Spleen (tissue), 11 donors: ENCODE results near the gene MYO5B. TPM values are rescaled to one million over a fixed set of nuclear protein-coding genes. Genes with fewer than 3 reads are reported as not detected.

Experiments
- DNase-seq: peaks from one replicate; pipeline ENCODE4 v3.0.0-alpha.2; 2020
- H3K27ac ChIP-seq, 8 donors: fragments of 200-600 bp; sonication (generic) in 7 of 8; 1 replicate in 4 of 8; 2 replicates in 4 of 8; pipeline versions ENCODE4 v1.5.0 to v1.8.0; 2016 to 2021; ENCODE audit warnings: inconsistent platforms in 4 of 8, mild to moderate bottlenecking in 4 of 8, moderate library complexity in 1 of 8
- H3K27me3 ChIP-seq, 7 donors: fragments of 200-600 bp; sonication (generic) in 6 of 7; replicated peaks in 1 of 7; 1 replicate in 4 of 7; 2 replicates in 3 of 7; pipeline versions ENCODE4 v1.5.0 to v1.8.0; 2016 to 2021; ENCODE audit warnings: inconsistent platforms in 3 of 7, mild to moderate bottlenecking in 1 of 7
- H3K36me3 ChIP-seq, 6 donors: fragments of 200-600 bp; sonication (generic) in 5 of 6; 1 replicate in 4 of 6; 2 replicates in 2 of 6; pipeline versions ENCODE4 v1.5.0 to v1.8.0; 2016 to 2021; ENCODE audit warnings: inconsistent platforms in 2 of 6
- H3K4me1 ChIP-seq, 6 donors: fragments of 200-600 bp; sonication (generic) in 5 of 6; 1 replicate in 3 of 6; 2 replicates in 3 of 6; pipeline versions ENCODE4 v1.5.0 to v1.8.0; 2016 to 2021; ENCODE audit warnings: inconsistent platforms in 3 of 6
- H3K4me3 ChIP-seq, 8 donors: fragments of 200-600 bp; sonication (generic) in 7 of 8; 1 replicate in 4 of 8; 2 replicates in 4 of 8; pipeline versions ENCODE4 v1.5.0 to v1.8.0; 2016 to 2021; ENCODE audit warnings: inconsistent platforms in 4 of 8, mild to moderate bottlenecking in 4 of 8, moderate library complexity in 2 of 8
- H3K9me3 ChIP-seq, 8 donors: fragments of 200-600 bp; sonication (generic) in 7 of 8; 1 replicate in 4 of 8; 2 replicates in 4 of 8; pipeline versions ENCODE4 v1.5.0 to v1.8.0; 2016 to 2021; ENCODE audit warnings: inconsistent platforms in 4 of 8
- CTCF ChIP-seq, 11 experiments: fragments of 200-600 bp in 7 of 11; fragments of 450-650 bp in 4 of 11; sonication (generic) in 4 of 11; IDR thresholded peaks in 8 of 11; conservative IDR thresholded peaks in 3 of 11; 1 replicate in 7 of 11; 2 replicates in 4 of 11; pipeline versions ENCODE4 v1.4.0 to v1.8.0; 2016 to 2021; ENCODE audit warnings: antibody characterized with exemption in 11 of 11, inconsistent platforms in 4 of 11, mild to moderate bottlenecking in 1 of 11
- POLR2A ChIP-seq, 3 donors: fragments of 450-650 bp; IDR thresholded peaks; one replicate each; pipeline ENCODE4 v1.5.1; 2017; ENCODE audit warnings: antibody characterized with exemption in 3 of 3, mild to moderate bottlenecking in 1 of 3
- POLR2AphosphoS5 ChIP-seq, 3 donors: sonication (generic); formaldehyde crosslinking; IDR thresholded peaks; one replicate each; pipeline ENCODE4 v1.5.1; 2017; ENCODE audit warnings: antibody characterized with exemption in 3 of 3
- WGBS, 5 donors: extraction: QIAGEN DNeasy Blood & Tissue Kit in 3 of 5; methylation state at CpG; one replicate each; pipeline versions ENCODE4 v1.1.5 to v1.1.7; 2013 to 2018; 5-methylcytosine and 5-hydroxymethylcytosine counted together
- intact Hi-C: fragments of 100-400 bp; cut with DNase I; formaldehyde crosslinking; loops from one replicate; pipeline ENCODE4 v1.15.0; 2023; ENCODE audit warnings: low total_unique reads
- polyA plus RNA-seq, 3 donors: library from polyadenylated mRNA; stranded (reverse); fragments of 200-250 nt; gene quantifications; one replicate each; pipeline ENCODE4 v1.2.1, GENCODE V29; 2013
- total RNA-seq, 7 donors: library from RNA; depleted of rRNA in 3 of 7; stranded (reverse); fragments of >200 nt in 3 of 7; fragmentation: NEBNext Ultra II Directional in 4 of 7; extraction: Animal tissue kit (Norgen Biotek cat#: 25700) in 4 of 7; gene quantifications; one replicate each; pipeline versions ENCODE4 v1.1.0 to v1.2.1, GENCODE V29; 2016 to 2021
- donor health status: healthy with polysubstance abuse.
- donor health status: DM: no; HTN: no; CAD: no; lungs with moderate emphysema.
- donor health status: DM: no; HTN: no; CAD: no.
- donor health status: Bipolar disorder and iron deficiency.
- donor health status: healthy.
- donor health status: DM: no; HTN: no; CAD: no.
- donor health status: DM: yes; HTN: yes; CAD: no.

MYO5B gene
- total and polyA plus RNA-seq, 10 donors: 0.74 to 6.0 (median 2.4) TPM

- H3K4me1 ChIP-seq: no peaks in the 10 kb centered on the region
- no peak overlapping the region for H3K4me3 ChIP-seq
- no peaks in the 10 kb centered on the region for H3K9me3 ChIP-seq
- DNase-seq: no peak
- no peaks in the 10 kb centered on the region for H3K36me3 ChIP-seq
- WGBS, 5 donors: 77 to 93% (median 81%) methylated on average over 3 of the region's 3 CpGs
- H3K27ac ChIP-seq: no peak overlapping the region
- H3K27me3 ChIP-seq: peaks cover 0 to 26% (median 0%) of the 10 kb centered on the region in 7 donors
- intact Hi-C loops: no loop called here
- no peak for TF ChIP-seq CTCF (IDR thresholded peaks at IDR 0.05 in 8 of 11, conservative IDR thresholded peaks at IDR 0.05 in 3 of 11)
- TF ChIP-seq POLR2A (IDR thresholded peaks at IDR 0.05): no peak
- TF ChIP-seq POLR2AphosphoS5 (IDR thresholded peaks at IDR 0.05): no peak
These were observed 22.6 kb downstream of the MYO5B start for GRCh38 chr18:50172367-50172766.

GRCh38 chr18:50171406-50171805 lies 23.5 kb downstream of the MYO5B start:
- H3K4me1 ChIP-seq: no peaks in the 10 kb centered on the region

GRCh38 chr18:50170004-50170403 lies 24.9 kb downstream of the MYO5B start:
- WGBS, 5 donors: 81 to 85% (median 84%) methylated on average over 5 of the region's 5 CpGs; no CpG with 5 or more reads in 1 of the 5 donors
- Histone ChIP-seq H3K27me3 (peaks cover 0 to 30% (median 0%) of the 10 kb centered on the region in 7 donors), H3K36me3 (no peaks in the 10 kb centered on the region), H3K9me3 (no peaks in the 10 kb centered on the region), H3K4me1 (no peaks in the 10 kb centered on the region), H3K27ac (no peak overlapping the region), H3K4me3 (no peak overlapping the region)
- no peak for DNase-seq
- TF ChIP-seq CTCF (IDR thresholded peaks at IDR 0.05 in 8 of 11, conservative IDR thresholded peaks at IDR 0.05 in 3 of 11) (no peak), POLR2A (IDR thresholded peaks at IDR 0.05) (no peak), POLR2AphosphoS5 (IDR thresholded peaks at IDR 0.05) (no peak)
- intact Hi-C loops: no loop called here

More at GRCh38 chr18:50171406-50171805, 23.5 kb downstream of the MYO5B start:
- 49 to 76% (median 66%) methylated on average over 2 of the region's 2 CpGs; no CpG with 5 or more reads in 1 of the 5 donors for WGBS, 5 donors
- intact Hi-C loops: no loop called here
- peaks cover 0 to 26% (median 0%) of the 10 kb centered on the region in 7 donors for H3K27me3 ChIP-seq
- no peak overlapping the region for H3K4me3 ChIP-seq
- H3K9me3 ChIP-seq: no peaks in the 10 kb centered on the region
- TF ChIP-seq POLR2A (IDR thresholded peaks at IDR 0.05) (no peak), CTCF (IDR thresholded peaks at IDR 0.05 in 8 of 11, conservative IDR thresholded peaks at IDR 0.05 in 3 of 11) (no peak), POLR2AphosphoS5 (IDR thresholded peaks at IDR 0.05) (no peak)
- no peak overlapping the region for H3K27ac ChIP-seq
- no peaks in the 10 kb centered on the region for H3K36me3 ChIP-seq
- no peak for DNase-seq

GRCh38 chr18:50169149-50169548 lies 25.8 kb downstream of the MYO5B start:
- intact Hi-C loops: no loop called here
- H3K9me3 ChIP-seq: no peaks in the 10 kb centered on the region

More at GRCh38 chr18:50169149-50169548, 25.8 kb downstream of the MYO5B start:
- 92 to 100% (median 95%) methylated on average over 2 of the region's 2 CpGs; no CpG with 5 or more reads in 1 of the 5 donors for WGBS, 5 donors
- Histone ChIP-seq H3K4me3 (no peak overlapping the region), H3K36me3 (no peaks in the 10 kb centered on the region), H3K4me1 (no peaks in the 10 kb centered on the region), H3K27me3 (peaks cover 0 to 25% (median 0%) of the 10 kb centered on the region in 7 donors), H3K27ac (no peak overlapping the region)
- TF ChIP-seq CTCF (IDR thresholded peaks at IDR 0.05 in 8 of 11, conservative IDR thresholded peaks at IDR 0.05 in 3 of 11) (no peak), POLR2A (IDR thresholded peaks at IDR 0.05) (no peak), POLR2AphosphoS5 (IDR thresholded peaks at IDR 0.05) (no peak)
- DNase-seq: no peak
